Natural killer cell treated with Interleukin-12 subunit alpha and Interleukin-12 subunit beta and Interleukin-15 and Interleukin-18, amount 100 ng/mL, for 72 hours (primary cell): ENCODE results near the gene CMTM8. TPM values are rescaled to one million over a fixed set of nuclear protein-coding genes. Genes with fewer than 3 reads are reported as not detected.

ENCODE experiments used
- ATAC-seq, 2 donors: fragments of 150-1000 bp; cut with Tn5 transposase in 1 of 2; sonication (Bioruptor Pico), chemical (Tn5 transposase) in 1 of 2; 2 replicates each; pipeline ENCODE4 v1.10.0; 2021
- DNase-seq: peaks from one replicate; pipeline ENCODE4 v3.0.0; 2022; ENCODE audit warnings: low spot score
- H3K27ac Mint-ChIP-seq, 2 donors: 1 replicate in 1 of 2; 2 replicates in 1 of 2; pipeline ENCODE4 v1.8.0; 2022; ENCODE audit warnings: mixed read lengths in 2 of 2, mild to moderate bottlenecking in 1 of 2, moderate library complexity in 1 of 2
- H3K27me3 Mint-ChIP-seq, 2 donors: 1 replicate in 1 of 2; 2 replicates in 1 of 2; pipeline ENCODE4 v1.8.0; 2022; ENCODE audit warnings: mixed read lengths in 2 of 2
- H3K36me3 Mint-ChIP-seq: one replicate; pipeline ENCODE4 v1.8.0; 2022; ENCODE audit warnings: mixed read lengths
- H3K4me1 Mint-ChIP-seq, 2 donors: 1 replicate in 1 of 2; 2 replicates in 1 of 2; pipeline ENCODE4 v1.8.0; 2022; ENCODE audit warnings: low read depth in 2 of 2, mixed read lengths in 2 of 2, mild to moderate bottlenecking in 1 of 2
- H3K4me3 Mint-ChIP-seq: one replicate; pipeline ENCODE4 v1.8.0; 2022; ENCODE audit warnings: mixed read lengths
- H3K9me3 Mint-ChIP-seq: 2 replicates; pipeline ENCODE4 v1.8.0; 2022; ENCODE audit warnings: mixed read lengths
- total RNA-seq, 2 donors: library from RNA; stranded (reverse); gene quantifications; one replicate each; pipeline ENCODE4 v1.2.3, GENCODE V29; 2022

The CMTM8 gene
- total RNA-seq, 2 donors from 2014 or later: 0.36 to 0.48 TPM

DNA sequence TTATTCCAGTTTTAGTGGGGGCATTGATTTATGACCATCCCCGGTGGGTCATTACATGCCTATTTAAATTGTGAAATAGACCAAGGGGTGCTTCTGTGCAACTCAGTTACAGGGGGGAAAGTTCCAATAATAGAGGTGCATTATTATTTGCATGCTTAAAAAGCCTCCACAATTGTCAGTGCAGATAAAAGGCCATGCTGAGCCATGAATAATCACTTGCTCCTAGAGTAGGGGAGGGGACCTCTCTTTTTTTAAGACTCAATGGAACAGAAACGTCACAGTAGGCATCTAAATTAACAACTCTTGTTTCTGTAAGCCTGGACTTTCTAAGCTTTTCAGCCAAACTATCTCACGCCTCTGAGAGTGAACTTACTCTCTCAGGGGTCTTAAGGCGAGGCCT, 86.7 kb downstream of the CMTM8 start:
- peaks cover 0 to 2% of the 10 kb centered on the region in 2 donors for H3K4me1 Mint-ChIP-seq
- H3K4me3 Mint-ChIP-seq: no peak overlapping the region
- no peaks in the 10 kb centered on the region for H3K9me3 Mint-ChIP-seq
- ATAC-seq (no peak), DNase-seq (no peak)
- H3K27me3 Mint-ChIP-seq: peaks cover 0 to 7% of the 10 kb centered on the region in 2 donors
- no peaks in the 10 kb centered on the region for H3K36me3 Mint-ChIP-seq
- H3K27ac Mint-ChIP-seq: no peak overlapping the region

DNA sequence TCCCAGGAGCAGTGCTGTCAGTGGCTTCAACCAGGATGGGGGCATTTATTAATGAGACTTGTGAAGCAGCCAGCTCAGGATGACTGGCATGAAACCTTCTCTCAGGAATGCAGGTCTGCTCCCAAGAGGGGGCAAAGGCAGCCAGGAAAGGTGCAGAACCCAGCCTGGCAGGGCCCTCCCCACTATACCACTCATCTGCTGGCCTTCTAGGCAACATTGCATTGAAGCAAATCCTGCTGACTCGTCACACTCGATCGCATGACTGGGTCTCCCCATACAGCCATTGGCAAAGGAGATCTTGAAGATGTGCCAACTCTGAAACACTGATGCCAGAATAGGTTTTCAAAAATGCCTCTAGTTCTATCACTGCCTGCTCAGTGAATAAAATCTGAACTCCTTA, 87.4 kb downstream of the CMTM8 start:
- Mint-ChIP-seq H3K4me1 (peaks cover 0 to under 1% of the 10 kb centered on the region in 2 donors), H3K9me3 (no peaks in the 10 kb centered on the region), H3K4me3 (no peak overlapping the region), H3K36me3 (no peaks in the 10 kb centered on the region), H3K27me3 (peaks cover 0 to 6% of the 10 kb centered on the region in 2 donors), H3K27ac (no peak overlapping the region)
- no peak for DNase-seq
- ATAC-seq: no peak

DNA sequence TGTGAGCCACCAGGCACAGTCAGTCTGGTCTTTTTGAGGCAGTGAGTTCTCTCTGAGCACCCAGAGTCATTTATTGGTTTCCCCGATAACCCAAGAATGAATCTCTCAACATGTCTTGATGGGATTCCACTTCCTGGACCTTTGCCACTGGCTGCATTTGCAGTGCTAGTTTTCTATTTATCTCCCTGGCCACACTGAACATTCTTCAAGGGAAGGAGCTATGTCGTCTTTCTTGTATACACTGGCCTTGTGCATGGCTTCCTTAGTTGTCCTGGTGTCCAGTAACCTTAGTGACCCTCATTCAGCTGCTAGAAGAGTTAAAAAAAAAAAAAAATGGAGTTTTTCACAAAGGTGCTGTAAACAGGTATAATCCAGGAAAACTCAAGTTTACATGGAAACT, 88.3 kb downstream of the CMTM8 start:
- Mint-ChIP-seq H3K4me1 (no peaks in the 10 kb centered on the region), H3K4me3 (no peak overlapping the region), H3K9me3 (no peaks in the 10 kb centered on the region), H3K27ac (no peak overlapping the region), H3K36me3 (no peaks in the 10 kb centered on the region), H3K27me3 (peaks cover 0 to 5% of the 10 kb centered on the region in 2 donors)
- ATAC-seq (no peak), DNase-seq (no peak)

DNA sequence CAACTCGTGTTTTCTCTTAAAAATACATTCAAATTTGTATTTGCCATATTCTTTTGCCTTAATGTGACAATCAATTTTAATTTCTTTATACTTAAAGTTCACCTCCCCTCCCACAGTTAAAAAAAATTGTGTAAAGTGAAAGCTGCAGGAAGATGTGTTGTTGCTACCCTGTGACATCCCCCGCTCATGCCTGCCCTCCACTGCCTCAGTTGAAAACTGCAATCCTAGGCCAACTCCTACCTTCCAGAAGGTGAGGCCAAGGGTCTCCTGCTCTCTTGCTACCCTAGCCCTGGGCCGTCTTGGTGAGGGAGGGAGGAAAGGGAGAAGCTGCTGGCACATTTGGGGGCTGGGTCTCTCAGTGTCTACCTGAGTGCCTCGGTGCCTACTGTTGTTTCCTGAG, 96.2 kb downstream of the CMTM8 start:
- ATAC-seq (peak in 1 of 2 donors; percentile 17), DNase-seq (no peak)
- Mint-ChIP-seq H3K27ac (no peak overlapping the region), H3K4me1 (no peaks in the 10 kb centered on the region), H3K27me3 (peaks cover 0 to 4% of the 10 kb centered on the region in 2 donors), H3K4me3 (no peak overlapping the region), H3K36me3 (no peaks in the 10 kb centered on the region), H3K9me3 (no peaks in the 10 kb centered on the region)

DNA sequence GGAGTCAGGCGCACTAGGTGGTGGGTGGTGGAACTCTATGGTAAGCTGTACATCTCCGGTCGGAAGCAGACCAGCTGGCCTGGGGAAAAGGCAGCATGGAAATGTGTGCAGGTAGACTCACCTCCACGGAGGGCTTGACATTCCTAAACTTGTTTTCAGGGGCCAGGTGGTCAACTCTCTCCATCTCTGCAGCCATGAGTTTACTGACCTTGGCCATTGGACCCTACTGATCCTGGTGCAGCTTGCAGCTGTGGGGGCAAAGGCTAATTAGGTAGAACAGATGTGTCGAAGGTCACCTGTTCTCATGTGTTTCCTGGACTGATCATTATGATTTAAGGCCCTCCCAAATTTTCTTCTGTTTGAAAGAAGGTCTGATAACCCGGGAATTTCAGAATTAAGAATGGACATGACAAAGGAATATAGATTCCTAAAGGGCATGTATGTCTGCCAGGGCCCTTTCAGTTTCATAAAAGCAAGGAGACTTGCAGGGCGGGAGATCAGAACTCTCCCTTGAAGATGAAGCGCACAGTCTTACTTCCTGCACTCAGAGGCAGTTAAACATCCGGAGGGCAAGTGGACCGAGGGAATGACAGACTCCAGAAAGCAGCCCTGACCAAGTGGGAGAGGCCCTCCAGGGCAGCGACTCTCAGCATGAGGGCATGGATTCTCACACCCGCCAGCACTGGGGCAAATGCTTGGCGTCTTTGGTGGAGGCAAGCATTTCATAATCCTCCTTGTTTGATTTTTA, 97.1 kb downstream of the CMTM8 start:
- no peaks in the 10 kb centered on the region for H3K9me3 Mint-ChIP-seq
- ATAC-seq (no peak), DNase-seq (no peak)
- no peak overlapping the region for H3K4me3 Mint-ChIP-seq
- no peaks in the 10 kb centered on the region for H3K4me1 Mint-ChIP-seq
- H3K27ac Mint-ChIP-seq: no peak overlapping the region
- H3K36me3 Mint-ChIP-seq: no peaks in the 10 kb centered on the region
- peaks cover 0 to 4% of the 10 kb centered on the region in 2 donors for H3K27me3 Mint-ChIP-seq

DNA sequence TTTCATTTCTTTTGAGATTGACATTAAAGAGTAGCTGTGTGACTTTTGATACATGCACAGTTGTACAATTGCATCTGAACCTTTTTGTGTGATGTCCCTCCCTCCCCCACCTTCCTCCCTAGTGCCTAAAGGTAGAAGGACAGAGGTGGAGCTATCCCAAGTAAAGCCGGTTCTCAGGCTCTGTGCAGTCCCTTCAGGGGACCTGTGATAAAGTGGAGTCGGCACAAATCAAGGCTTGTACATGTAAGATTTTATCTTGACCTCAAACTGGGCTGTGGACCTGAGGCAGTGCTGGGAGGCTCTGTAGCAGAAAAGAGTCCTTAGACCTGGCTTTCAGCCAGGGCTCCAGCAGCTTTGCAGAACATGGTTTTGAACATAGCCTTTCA, 97.6 kb downstream of the CMTM8 start:
- no peak for DNase-seq
- Mint-ChIP-seq H3K36me3 (no peaks in the 10 kb centered on the region), H3K27me3 (peaks cover 0 to 2% of the 10 kb centered on the region in 2 donors), H3K4me1 (no peaks in the 10 kb centered on the region), H3K4me3 (no peak overlapping the region), H3K9me3 (no peaks in the 10 kb centered on the region), H3K27ac (no peak overlapping the region)
- ATAC-seq: no peak

DNA sequence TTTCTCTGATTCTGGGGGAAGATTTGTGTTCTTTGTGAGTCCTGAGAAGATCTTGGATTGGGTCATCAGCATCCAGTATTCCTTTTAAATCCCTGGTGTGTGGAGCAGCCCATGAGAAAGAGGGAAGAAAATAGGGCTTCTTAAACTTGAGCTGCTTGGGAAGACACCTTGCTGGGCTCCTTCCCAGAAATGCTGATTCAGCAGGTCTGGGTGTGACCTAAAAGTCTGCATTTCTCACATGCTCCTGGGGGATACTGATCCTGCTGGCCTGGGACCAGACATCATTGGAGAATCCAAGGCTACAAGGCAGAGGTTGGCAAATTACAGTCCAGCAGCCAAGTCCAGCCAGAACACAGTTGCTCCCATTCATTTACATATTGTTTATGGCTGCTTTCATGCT, 99.0 kb downstream of the CMTM8 start:
- H3K4me1 Mint-ChIP-seq: no peaks in the 10 kb centered on the region
- DNase-seq (no peak), ATAC-seq (no peak)
- no peak overlapping the region for H3K4me3 Mint-ChIP-seq
- no peak overlapping the region for H3K27ac Mint-ChIP-seq
- H3K27me3 Mint-ChIP-seq: no peaks in the 10 kb centered on the region
- no peaks in the 10 kb centered on the region for H3K36me3 Mint-ChIP-seq
- no peaks in the 10 kb centered on the region for H3K9me3 Mint-ChIP-seq

DNA sequence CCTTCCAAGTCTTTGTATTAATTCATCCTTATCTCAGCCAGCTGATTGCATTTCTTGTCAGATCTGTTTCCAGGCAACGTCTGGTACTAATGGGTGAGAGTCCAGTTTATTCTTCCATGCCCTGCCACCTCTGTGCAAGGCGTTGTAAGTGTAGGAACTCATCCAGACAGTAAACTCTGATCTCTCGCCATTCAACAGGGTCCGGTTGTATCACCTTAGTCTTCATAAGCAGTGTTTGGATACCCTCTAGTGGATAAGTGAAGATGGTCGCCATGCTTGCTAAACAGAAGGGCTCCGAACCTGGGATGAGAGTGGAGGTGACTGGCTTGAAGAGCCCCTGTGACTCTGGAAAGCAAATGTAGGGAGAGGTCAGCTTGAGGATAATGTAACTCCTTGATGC, 101.6 kb downstream of the CMTM8 start:
- Mint-ChIP-seq H3K36me3 (no peaks in the 10 kb centered on the region), H3K4me1 (no peaks in the 10 kb centered on the region), H3K4me3 (no peak overlapping the region), H3K9me3 (no peaks in the 10 kb centered on the region), H3K27me3 (no peaks in the 10 kb centered on the region), H3K27ac (no peak overlapping the region)
- DNase-seq (no peak), ATAC-seq (no peak)

DNA sequence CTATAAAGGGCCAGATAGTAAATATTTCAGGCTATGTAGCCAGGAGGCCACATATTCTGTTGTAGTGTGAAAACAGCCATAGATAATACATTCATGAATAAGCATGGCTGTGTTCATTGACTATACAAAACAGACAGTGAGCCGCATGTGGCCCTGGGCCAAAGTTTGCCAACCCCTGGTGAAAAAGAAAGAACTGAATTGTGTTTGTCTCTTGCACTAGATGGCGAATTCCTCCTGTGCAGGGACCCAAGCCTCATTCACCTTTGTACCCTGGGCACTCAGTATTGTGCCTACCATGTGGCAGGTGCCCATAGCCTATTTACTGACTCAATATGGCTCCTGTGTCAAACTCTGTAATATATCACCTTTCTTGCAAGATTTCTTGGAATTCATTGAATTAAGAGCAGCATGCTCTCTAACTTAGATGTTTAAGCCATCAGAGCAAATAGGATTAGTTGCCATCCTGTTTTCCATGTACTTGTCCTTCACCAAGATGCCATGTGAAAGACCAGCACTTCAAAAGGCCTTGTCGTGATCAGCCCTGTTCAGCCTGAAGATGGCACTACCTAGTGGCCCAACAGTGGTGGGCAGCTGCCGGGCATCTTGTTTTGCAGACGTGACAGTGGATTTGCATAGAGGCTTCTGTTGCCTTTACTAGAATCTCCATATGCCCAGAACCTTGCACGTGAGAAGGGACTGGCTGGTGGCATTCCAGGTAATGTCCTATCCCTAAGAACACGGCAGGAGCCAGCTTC, 102.3 kb downstream of the CMTM8 start:
- Mint-ChIP-seq H3K36me3 (no peaks in the 10 kb centered on the region), H3K9me3 (no peaks in the 10 kb centered on the region), H3K27ac (no peak overlapping the region), H3K4me1 (no peaks in the 10 kb centered on the region), H3K4me3 (no peak overlapping the region), H3K27me3 (no peaks in the 10 kb centered on the region)
- DNase-seq (no peak), ATAC-seq (no peak)

DNA sequence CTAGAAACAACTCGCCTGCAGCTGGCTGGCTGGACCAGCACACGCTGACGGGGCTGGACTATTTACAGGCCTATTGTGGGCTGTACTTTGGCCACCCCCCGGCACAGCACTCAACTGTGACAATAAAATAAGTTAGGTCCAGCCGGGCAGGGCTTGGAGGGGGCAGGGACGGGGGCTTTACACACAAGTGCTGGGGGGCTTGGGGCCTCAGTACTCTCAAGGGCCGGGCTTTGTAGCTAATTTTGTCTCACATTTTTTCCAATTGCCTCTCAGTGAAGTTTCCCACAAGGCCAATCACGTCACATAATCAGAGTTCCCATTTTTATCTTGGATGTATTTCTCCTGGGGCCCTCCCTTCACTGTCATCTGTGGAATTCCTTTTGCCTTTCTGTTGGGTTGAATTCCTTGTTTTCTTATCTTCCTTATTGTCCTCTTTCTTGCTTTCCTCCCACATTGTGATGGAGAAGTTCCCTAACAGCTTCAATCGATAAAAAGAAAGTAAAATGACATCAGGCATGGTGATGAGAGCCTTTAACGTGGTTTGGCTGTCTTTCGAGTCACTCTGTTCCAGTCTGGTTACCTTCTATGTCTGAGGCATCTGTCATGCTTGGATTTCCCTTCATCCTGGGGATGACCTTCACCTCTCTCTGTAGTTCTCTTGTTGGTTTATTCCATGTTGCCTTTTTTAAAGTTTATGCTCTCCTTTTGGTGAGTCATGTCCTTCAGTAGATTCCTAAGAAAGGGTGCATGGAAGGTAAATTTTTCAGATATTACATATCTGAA, 109.1 kb downstream of the CMTM8 start:
- H3K27me3 Mint-ChIP-seq: peaks cover 3 to 6% of the 10 kb centered on the region in 2 donors
- H3K27ac Mint-ChIP-seq: no peak overlapping the region
- DNase-seq (no peak), ATAC-seq (no peak)
- no peaks in the 10 kb centered on the region for H3K4me1 Mint-ChIP-seq
- no peak overlapping the region for H3K4me3 Mint-ChIP-seq
- H3K9me3 Mint-ChIP-seq: no peaks in the 10 kb centered on the region
- no peaks in the 10 kb centered on the region for H3K36me3 Mint-ChIP-seq

DNA sequence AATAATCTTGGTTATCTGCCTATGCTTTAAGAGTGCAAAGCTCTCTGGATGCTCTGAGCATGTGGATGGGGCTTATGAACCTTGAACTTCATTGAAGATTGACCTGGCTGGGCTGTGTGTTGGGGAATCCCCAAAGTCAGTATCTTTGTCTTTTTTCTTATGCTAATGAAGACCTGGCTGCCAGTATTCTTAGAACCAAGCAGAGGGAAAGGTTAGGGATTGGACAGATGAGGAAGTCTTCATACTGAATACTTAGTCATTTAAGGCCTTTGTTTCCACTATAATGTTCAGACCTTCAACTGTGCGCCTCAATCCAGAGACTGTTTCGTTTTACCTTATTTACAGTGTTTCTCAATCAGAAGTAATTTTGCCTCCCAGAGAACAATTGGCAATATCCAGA, 110.7 kb downstream of the CMTM8 start:
- Mint-ChIP-seq H3K27ac (no peak overlapping the region), H3K4me3 (no peak overlapping the region), H3K9me3 (no peaks in the 10 kb centered on the region), H3K27me3 (peaks cover 6 to 13% of the 10 kb centered on the region in 2 donors), H3K4me1 (no peaks in the 10 kb centered on the region), H3K36me3 (no peaks in the 10 kb centered on the region)
- DNase-seq (no peak), ATAC-seq (no peak)

DNA sequence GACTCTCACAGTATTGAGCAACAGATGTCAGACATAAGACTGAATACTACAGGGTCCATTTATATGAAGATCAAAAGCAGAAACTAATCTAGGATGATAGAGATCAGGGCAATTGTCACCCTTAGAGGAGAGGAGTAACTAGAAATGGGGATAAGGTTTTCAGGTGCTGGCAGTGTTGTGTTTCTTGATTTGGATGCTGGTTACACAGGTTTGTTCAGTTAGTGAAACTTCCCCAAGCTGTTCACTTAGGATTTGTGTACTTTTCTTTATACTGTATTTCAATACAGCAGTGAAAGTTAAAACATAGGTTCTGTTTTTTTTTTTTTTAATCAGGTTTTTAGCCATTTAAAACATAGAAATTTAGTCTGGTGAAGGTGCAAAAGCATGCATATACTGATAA, 114.1 kb downstream of the CMTM8 start:
- no peaks in the 10 kb centered on the region for H3K9me3 Mint-ChIP-seq
- H3K27ac Mint-ChIP-seq: no peak overlapping the region
- ATAC-seq (no peak), DNase-seq (no peak)
- H3K4me1 Mint-ChIP-seq: no peaks in the 10 kb centered on the region
- H3K27me3 Mint-ChIP-seq: peaks cover 6 to 28% of the 10 kb centered on the region in 2 donors
- no peaks in the 10 kb centered on the region for H3K36me3 Mint-ChIP-seq
- no peak overlapping the region for H3K4me3 Mint-ChIP-seq

DNA sequence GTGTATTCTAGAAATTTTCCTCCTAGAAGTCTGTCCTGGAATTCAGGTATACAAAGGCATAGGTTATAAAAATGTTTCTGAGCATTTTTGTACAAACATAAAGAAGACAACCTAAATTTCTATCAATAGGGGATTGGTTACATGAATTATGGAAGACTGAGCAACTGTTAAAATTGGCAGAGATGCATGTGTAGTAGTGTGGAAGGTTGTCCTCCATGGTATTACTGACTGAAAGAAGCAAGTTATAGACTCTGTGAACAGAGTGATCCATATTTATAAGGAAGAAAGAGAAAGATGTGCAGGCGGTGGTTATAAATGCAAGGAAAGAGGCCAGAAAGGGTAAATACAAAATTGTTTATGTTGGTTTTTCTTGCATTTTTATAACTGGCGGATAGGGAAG, 114.9 kb downstream of the CMTM8 start:
- H3K36me3 Mint-ChIP-seq: no peaks in the 10 kb centered on the region
- H3K9me3 Mint-ChIP-seq: no peaks in the 10 kb centered on the region
- H3K27ac Mint-ChIP-seq: no peak overlapping the region
- DNase-seq: no peak
- no peak for ATAC-seq
- no peak overlapping the region for H3K4me3 Mint-ChIP-seq
- H3K4me1 Mint-ChIP-seq: no peaks in the 10 kb centered on the region
- peaks cover 3 to 23% of the 10 kb centered on the region in 2 donors for H3K27me3 Mint-ChIP-seq

DNA sequence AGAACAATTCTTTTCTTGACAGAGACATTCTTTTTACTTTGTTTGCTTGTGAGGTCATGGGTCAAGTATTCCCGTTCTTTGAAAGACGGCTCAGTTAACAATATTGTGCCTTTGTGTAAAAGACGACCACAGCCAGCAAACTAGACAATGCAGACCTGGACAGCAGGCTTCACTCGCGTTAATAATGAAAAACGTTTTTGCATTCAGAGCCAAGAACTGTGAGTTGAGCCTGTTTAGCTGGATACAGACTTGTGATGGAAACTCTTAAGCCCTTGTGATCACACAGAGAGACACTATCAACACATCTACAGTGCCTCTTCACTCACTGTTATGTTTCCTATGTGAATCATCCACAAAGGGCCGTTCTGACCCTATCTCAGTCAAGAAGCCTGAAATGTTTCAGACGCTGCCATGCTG, 115.9 kb downstream of the CMTM8 start:
- Mint-ChIP-seq H3K4me3 (no peak overlapping the region), H3K9me3 (no peaks in the 10 kb centered on the region), H3K4me1 (no peaks in the 10 kb centered on the region), H3K27me3 (peaks cover 3 to 23% of the 10 kb centered on the region in 2 donors), H3K36me3 (no peaks in the 10 kb centered on the region), H3K27ac (no peak overlapping the region)
- ATAC-seq (no peak), DNase-seq (no peak)
